PC-9 (cell line): ENCODE measurements around the gene DGKG. TPM values are rescaled to one million over a fixed set of nuclear protein-coding genes. Genes with fewer than 3 reads are reported as not detected.

ENCODE experiments used
- BruUV-seq: library from RNA; stranded (reverse); fragments of 400-500 nt; replicated peaks from 2 replicates; lab custom pipeline; 2021; lab: Mats Ljungman, UMichigan
- CTCF ChIA-PET: fragments of 300-600 bp; sonication (Branson Sonifier 250); formaldehyde crosslinking; loops from one replicate; lab custom pipeline; 2022; ENCODE audit warnings: antibody characterized with exemption; lab: Charles Lee
- POLR2A ChIA-PET: fragments of 300-600 bp; sonication (Branson Sonifier 250); formaldehyde crosslinking; loops from one replicate; lab custom pipeline; 2022; ENCODE audit warnings: antibody characterized with exemption; ENCODE audit not compliant: unreplicated experiment; lab: Charles Lee
- DNase-seq, 2 experiments: peaks; one replicate each; pipeline versions ENCODE4 v3.0.0 to v3.0.0-alpha.2; 2015 to 2022; ENCODE audit warnings: mixed read lengths in 1 of 2
- H2AFZ ChIP-seq: fragments of 200-600 bp; sonication (generic); 2 replicates; pipeline ENCODE4 v1.8.1; 2017; ENCODE audit warnings: antibody characterized with exemption
- H3F3A ChIP-seq: fragments of 200-600 bp; sonication (generic); 2 replicates; pipeline ENCODE4 v1.8.1; 2017; ENCODE audit warnings: antibody characterized with exemption, mild to moderate bottlenecking, low read depth; ENCODE audit not compliant: insufficient read depth
- H3K27ac ChIP-seq: fragments of 200-600 bp; sonication (generic); 2 replicates; pipeline ENCODE4 v1.6.1; 2016; ENCODE audit warnings: mixed run types
- H3K27me3 ChIP-seq: fragments of 200-600 bp; sonication (generic); 2 replicates; pipeline ENCODE4 v1.6.1; 2016; ENCODE audit warnings: low read depth, mixed run types; ENCODE audit not compliant: insufficient read depth
- H3K36me3 ChIP-seq: fragments of 200-600 bp; sonication (generic); 2 replicates; pipeline ENCODE4 v1.6.1; 2016; ENCODE audit warnings: low read depth, mixed run types
- H3K4me1 ChIP-seq: fragments of 200-600 bp; sonication (generic); replicated peaks from 2 replicates; pipeline ENCODE4 v1.6.1; 2016; ENCODE audit warnings: mixed run types; ENCODE audit not compliant: insufficient read depth
- H3K4me2 ChIP-seq: fragments of 200-600 bp; sonication (generic); 2 replicates; pipeline ENCODE4 v1.6.1; 2017; ENCODE audit warnings: mixed run types
- H3K4me3 ChIP-seq: fragments of 200-600 bp; sonication (generic); 2 replicates; pipeline ENCODE4 v1.6.1; 2016; ENCODE audit warnings: mixed run types
- H3K79me2 ChIP-seq: fragments of 200-600 bp; sonication (generic); 2 replicates; pipeline ENCODE4 v1.6.1; 2017; ENCODE audit warnings: low read depth, mixed run types
- H3K9me2 ChIP-seq: fragments of 200-600 bp; sonication (generic); 2 replicates; pipeline ENCODE4 v1.8.1; 2017; ENCODE audit warnings: mild to moderate bottlenecking; ENCODE audit not compliant: insufficient read depth
- H3K9me3 ChIP-seq: fragments of 200-600 bp; sonication (generic); 2 replicates; pipeline ENCODE4 v1.8.1; 2016; ENCODE audit warnings: low read depth; ENCODE audit not compliant: insufficient read depth
- H4K20me1 ChIP-seq: fragments of 200-600 bp; sonication (generic); 2 replicates; pipeline ENCODE4 v1.8.1; 2017; ENCODE audit not compliant: insufficient read depth
- CTCF ChIP-seq: fragments of 200-600 bp; sonication (generic); conservative IDR thresholded peaks from 2 replicates; pipeline ENCODE4 v1.6.1; 2017; ENCODE audit warnings: mixed run types, antibody characterized with exemption, mild to moderate bottlenecking, moderate library complexity
- EZH2 ChIP-seq: fragments of 200-600 bp; sonication (generic); IDR thresholded peaks from 2 replicates; pipeline ENCODE4 v1.8.0; 2017; ENCODE audit warnings: antibody characterized with exemption, low read depth
- intact Hi-C: fragments of 100-400 bp; cut with micrococcal nuclease; formaldehyde crosslinking; loops from one replicate; pipeline ENCODE4 v1.10.0; 2022; ENCODE audit not compliant: unreplicated experiment
- total RNA-seq: library from RNA; stranded (reverse); gene quantifications from 2 replicates; pipeline ENCODE4 v1.2.3, GENCODE V29; 2021

DGKG gene
- total RNA-seq, 1 experiment from 2014 or later = 20.0 TPM

GRCh38 chr3:186212611-186213010 lies 149.4 kb downstream of the DGKG start:
- peaks cover 3% of the 10 kb centered on the region; the same call in 1 of the 2 replicates for H3F3A ChIP-seq
- no peaks in the 10 kb centered on the region for H3K36me3 ChIP-seq
- no peak overlapping the region for H3K27ac ChIP-seq
- 0 out of 2 replicates have a peak, but pooled peaks cover 2% of the 10 kb centered on the region for H3K4me1 ChIP-seq
- H3K9me2 ChIP-seq = no peaks in the 10 kb centered on the region
- no peaks in the 10 kb centered on the region for H3K79me2 ChIP-seq
- H3K4me3 ChIP-seq = no peak overlapping the region
- no peak overlapping the region for H2AFZ ChIP-seq
- no peak overlapping the region for H3K4me2 ChIP-seq
- no TSS peak for BruUV-seq
- ChIA-PET POLR2A (no interaction called here), CTCF (interaction anchor here (0.7 kb wide), 1 partner anchor 51 kb away, joined by 3 read pairs; no protein-coding TSS in a partner anchor)
- no peaks in the 10 kb centered on the region for H4K20me1 ChIP-seq
- no peaks in the 10 kb centered on the region for H3K9me3 ChIP-seq
- DNase-seq = no peak
- H3K27me3 ChIP-seq = no peaks in the 10 kb centered on the region
- intact Hi-C loops = no loop called here
- TF ChIP-seq CTCF (no peak), EZH2 (no peak)

- TF ChIP-seq EZH2 = no peak
- no peak for TF ChIP-seq CTCF
- H3K4me1 ChIP-seq = no peaks in the 10 kb centered on the region
- no peak overlapping the region for H2AFZ ChIP-seq
- no peak for DNase-seq
- H3K9me3 ChIP-seq = no peaks in the 10 kb centered on the region
- H3K27me3 ChIP-seq = no peaks in the 10 kb centered on the region
- no peaks in the 10 kb centered on the region for H4K20me1 ChIP-seq
- H3K4me2 ChIP-seq = no peak overlapping the region
- H3K36me3 ChIP-seq = no peaks in the 10 kb centered on the region
- H3K27ac ChIP-seq = no peak overlapping the region
- no TSS peak for BruUV-seq
- H3K79me2 ChIP-seq = no peaks in the 10 kb centered on the region
- H3F3A ChIP-seq = no peaks in the 10 kb centered on the region
- CTCF ChIA-PET = interaction anchor here (0.5 kb wide), 1 partner anchor 304 kb away, joined by 8 read pairs; no protein-coding TSS in a partner anchor
- H3K4me3 ChIP-seq = no peak overlapping the region
- intact Hi-C loops = no loop called here
- POLR2A ChIA-PET = no interaction called here
- no peaks in the 10 kb centered on the region for H3K9me2 ChIP-seq
These were observed 151.1 kb downstream of the DGKG start for GRCh38 chr3:186210852-186211500.

- ChIA-PET CTCF (interaction anchor here (0.5 to 0.7 kb wide), 2 partner anchors 301 to 303 kb away, joined by 3 to 8 read pairs; no protein-coding TSS in a partner anchor), POLR2A (no interaction called here)
- Histone ChIP-seq H3K36me3 (no peaks in the 10 kb centered on the region), H3K79me2 (no peaks in the 10 kb centered on the region), H4K20me1 (no peaks in the 10 kb centered on the region), H3K27ac (no peak overlapping the region), H3K9me2 (no peaks in the 10 kb centered on the region), H3K4me2 (no peak overlapping the region), H3K4me3 (no peak overlapping the region), H3K9me3 (no peaks in the 10 kb centered on the region), H3K27me3 (no peaks in the 10 kb centered on the region), H3F3A (no peaks in the 10 kb centered on the region), H2AFZ (no peak overlapping the region), H3K4me1 (no peaks in the 10 kb centered on the region)
- no TSS peak for BruUV-seq
- DNase-seq = peak in 1 of 2 experiments; percentile 77
- TF ChIP-seq EZH2 (no peak), CTCF (no peak)
- intact Hi-C loops = no loop called here
These were observed 152.0 kb downstream of the DGKG start for GRCh38 chr3:186209810-186210752.
